HCT116 (cell line): ENCODE measurements around the gene TALDO1. TPM values are rescaled to one million over a fixed set of nuclear protein-coding genes. Genes with fewer than 3 reads are reported as not detected.

Experiments
- ATAC-seq: fragments of 200-7000 bp; cut with Tn5 transposase; 2 replicates; pipeline ENCODE4 v1.9.1; 2020; ENCODE audit warnings: mild to moderate bottlenecking, moderate library complexity
- BruUV-seq: library from RNA; stranded (reverse); fragments of 400-500 nt; replicated peaks from 2 replicates; lab custom pipeline; 2021; lab: Mats Ljungman, UMichigan
- CTCF ChIA-PET: fragments of 300-600 bp; sonication (Branson Sonifier 250); formaldehyde crosslinking; loops from one replicate; lab custom pipeline; 2021; ENCODE audit warnings: antibody characterized with exemption; lab: Charles Lee
- POLR2A ChIA-PET: fragments of 300-600, 350-600 bp; sonication (Branson Sonifier 250); formaldehyde crosslinking; loops from one replicate; lab custom pipeline; 2021; ENCODE audit warnings: antibody characterized with exemption; lab: Charles Lee
- RAD21 ChIA-PET, 2 experiments: fragments of 300-600 bp; sonication (Branson Sonifier 250); formaldehyde crosslinking; loops; one replicate each; lab custom pipeline; 2023; ENCODE audit warnings: low total read pairs in 2 of 2; ENCODE audit not compliant: uncharacterized antibody in 2 of 2, unreplicated experiment in 2 of 2, low non-redundant PET in 1 of 2; lab: Charles Lee
- DNase-seq: peaks from one replicate; pipeline ENCODE4 v3.0.0-alpha.2; 2010; ENCODE audit warnings: low read depth, low spot score
- H2AFZ ChIP-seq: fragments of 200-600 bp; shearing (Covaris generic), sonication (generic); 2 replicates; pipeline ENCODE4 v1.6.1; 2017; ENCODE audit warnings: low read depth, mixed run types, mixed read lengths, antibody characterized with exemption, low read length; ENCODE audit not compliant: poor library complexity, severe bottlenecking
- H3K27ac ChIP-seq: 2 replicates; pipeline ENCODE4 v1.5.1; 2012; ENCODE audit warnings: low read depth, low read length
- H3K27me3 ChIP-seq: fragments of 200-600 bp; sonication (generic); 2 replicates; pipeline ENCODE4 v1.6.1; 2016; ENCODE audit warnings: mixed run types, low read length, mixed read lengths; ENCODE audit not compliant: insufficient read depth
- H3K36me3 ChIP-seq, 2 experiments: fragments of 200-500 bp in 1 of 2; fragments of 200-600 bp in 1 of 2; sonication (Bioruptor generic) in 1 of 2; sonication (generic) in 1 of 2; 2 replicates each; pipeline versions ENCODE4 v1.5.1 to v1.6.1; 2014 to 2016; ENCODE audit warnings: low read length in 2 of 2, inconsistent platforms in 1 of 2, mixed read lengths in 1 of 2, mixed run types in 1 of 2; ENCODE audit not compliant: insufficient read depth in 2 of 2, control insufficient read depth in 1 of 2
- H3K4me1 ChIP-seq, 2 experiments: fragments of 200-600 bp in 1 of 2; sonication (generic) in 1 of 2; 2 replicates each; pipeline versions ENCODE4 v1.5.1 to v1.6.1; 2012 to 2017; ENCODE audit warnings: low read length in 2 of 2, inconsistent platforms in 1 of 2, mild to moderate bottlenecking in 1 of 2, mixed read lengths in 1 of 2, mixed run types in 1 of 2, moderate library complexity in 1 of 2; ENCODE audit not compliant: insufficient read depth in 2 of 2, control insufficient read depth in 1 of 2
- H3K4me2 ChIP-seq: fragments of 200-600 bp; sonication (generic); 2 replicates; pipeline ENCODE4 v1.6.1; 2017; ENCODE audit warnings: mixed run types, low read length, mixed read lengths
- H3K4me3 ChIP-seq, 2 experiments: fragments of 200-600 bp in 1 of 2; sonication (generic) in 1 of 2; replicated peaks in 1 of 2; 2 replicates each; pipeline ENCODE4 v1.5.1; 2011 to 2016; ENCODE audit warnings: low read length in 2 of 2, control low read depth in 1 of 2, low read depth in 1 of 2, mild to moderate bottlenecking in 1 of 2, mixed read lengths in 1 of 2, mixed run types in 1 of 2
- H3K79me2 ChIP-seq: fragments of 200-600 bp; sonication (generic); 2 replicates; pipeline ENCODE4 v1.6.1; 2017; ENCODE audit warnings: mild to moderate bottlenecking, mixed run types, low read length, moderate library complexity, mixed read lengths; ENCODE audit not compliant: insufficient read depth
- H3K9ac ChIP-seq: fragments of 200-600 bp; sonication (generic); 2 replicates; pipeline ENCODE4 v1.6.1; 2016; ENCODE audit warnings: low read length, mixed read lengths
- H3K9me2 ChIP-seq: fragments of 200-600 bp; sonication (generic), shearing (Covaris generic); 2 replicates; pipeline ENCODE4 v1.6.1; 2017; ENCODE audit warnings: mixed run types, mild to moderate bottlenecking, moderate library complexity; ENCODE audit not compliant: insufficient read depth
- H3K9me3 ChIP-seq, 2 experiments: fragments of 200-500 bp in 1 of 2; fragments of 200-600 bp in 1 of 2; sonication (Bioruptor generic) in 1 of 2; sonication (generic) in 1 of 2; 2 replicates each; pipeline ENCODE4 v1.6.1; 2014 to 2017; ENCODE audit warnings: low read length in 2 of 2, mixed read lengths in 2 of 2, inconsistent platforms in 1 of 2, low read depth in 1 of 2, mild to moderate bottlenecking in 1 of 2, mixed run types in 1 of 2, moderate library complexity in 1 of 2; ENCODE audit not compliant: control insufficient read depth in 1 of 2, insufficient read depth in 1 of 2
- H4K20me1 ChIP-seq: fragments of 200-600 bp; sonication (generic), shearing (Covaris generic); 2 replicates; pipeline ENCODE4 v1.6.1; 2017; ENCODE audit warnings: mixed run types, mild to moderate bottlenecking, moderate library complexity; ENCODE audit not compliant: insufficient read depth
- CEBPB ChIP-seq: IDR thresholded peaks from 2 replicates; pipeline ENCODE4 v1.6.1; 2012; ENCODE audit warnings: low read depth
- EZH2 ChIP-seq: fragments of 200-600 bp; sonication (generic); IDR thresholded peaks from 2 replicates; pipeline ENCODE4 v1.6.1; 2017; ENCODE audit warnings: antibody characterized with exemption, mixed run types
- EZH2phosphoT487 ChIP-seq: fragments of 200-600 bp; IDR thresholded peaks from 2 replicates; pipeline ENCODE4 v1.6.1; 2018; ENCODE audit warnings: antibody characterized with exemption, borderline replicate concordance
- POLR2AphosphoS5 ChIP-seq: IDR thresholded peaks from 2 replicates; pipeline ENCODE4 v1.6.1; 2011; ENCODE audit warnings: mild to moderate bottlenecking, low read depth, low read length, moderate library complexity
- RAD21 ChIP-seq: IDR thresholded peaks from 2 replicates; pipeline ENCODE4 v1.6.1; 2012; ENCODE audit warnings: low read depth, mild to moderate bottlenecking
- ZFX ChIP-seq: fragments of 450-650 bp; IDR thresholded peaks from 2 replicates; pipeline ENCODE4 v1.6.1; 2017
- intact Hi-C: fragments of 100-400 bp; cut with micrococcal nuclease; formaldehyde crosslinking; loops from 2 replicates; pipeline ENCODE4 v1.10.0; 2022
- total RNA-seq: library from RNA; stranded (reverse); gene quantifications from one replicate; pipeline ENCODE4 v1.2.1, GENCODE V29; 2021; ENCODE audit not compliant: unreplicated experiment
- TF ChIP-seq, protein P1 (sequence below): IDR thresholded peaks from 2 replicates; pipeline ENCODE4 v1.6.1; 2012

The TALDO1 gene
- total RNA-seq, 1 experiment from 2014 or later, result 242 TPM

DNA sequence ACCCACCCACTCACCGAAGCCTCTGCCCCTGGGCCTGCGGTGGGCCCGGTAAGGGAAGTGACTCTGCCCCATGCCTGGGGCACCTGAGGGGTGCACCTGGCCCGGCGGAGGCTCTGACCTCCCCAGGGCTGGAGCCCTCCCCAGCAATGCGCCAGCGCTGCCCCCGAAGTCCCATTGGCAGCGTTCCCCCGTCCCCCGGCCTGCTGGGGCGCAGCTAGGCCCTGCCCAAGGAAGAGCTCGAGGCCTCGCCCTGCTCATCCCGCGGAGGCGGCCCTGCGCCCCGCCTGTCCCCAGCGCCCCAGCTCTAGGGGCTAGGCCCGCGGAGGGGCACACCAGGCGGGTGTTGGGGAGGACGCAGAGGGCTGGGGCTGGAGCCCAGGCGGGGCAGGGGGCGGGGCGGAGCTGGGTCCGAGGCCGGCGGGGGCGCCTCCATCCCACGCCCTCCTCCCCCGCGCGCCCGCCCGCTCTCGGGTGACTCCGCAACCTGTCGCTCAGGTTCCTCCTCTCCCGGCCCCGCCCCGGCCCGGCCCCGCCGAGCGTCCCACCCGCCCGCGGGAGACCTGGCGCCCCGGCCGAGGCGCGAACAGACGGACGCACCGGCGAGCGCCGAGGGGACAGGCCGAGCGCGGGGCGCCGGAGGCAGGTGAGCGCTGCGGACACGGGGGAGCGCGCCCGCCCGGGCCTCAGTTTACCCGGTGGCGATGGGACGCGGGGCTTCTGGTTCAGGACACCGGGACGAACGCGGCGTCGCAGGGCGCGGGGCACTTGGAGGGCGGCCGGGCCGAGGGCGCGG lies 41.4 kb upstream of the TALDO1 start, which contains the start of gene EPS8L2:
EPS8L2 (plus strand) TSS at position 586 of the 793 bp plus-strand sequence. CDS start 3,177 bp downstream, outside the sequence.
- peak within 1 kb of the TSS; percentile 89 for H3K9ac ChIP-seq
- intact Hi-C loops, result no loop called here
- CTCF ChIA-PET, result interaction anchor here (1.2 to 3.1 kb wide), 5 partner anchors 10 to 22 kb away, joined by 4 to 24 read pairs (median 8); partner anchors contain the start of genes DEAF1 and TMEM80
- H3K9me3 ChIP-seq, result no peaks in the 10 kb centered on the region
- no TSS peak for BruUV-seq
- POLR2A ChIA-PET, result interaction anchor here (1.4 kb wide), 1 partner anchor 9 kb away, joined by 6 read pairs; no protein-coding TSS in a partner anchor
- no peaks in the 10 kb centered on the region for H3K9me2 ChIP-seq
- no peaks in the 10 kb centered on the region for H4K20me1 ChIP-seq
- H2AFZ ChIP-seq, result no peak within 1 kb of the TSS
- H3K36me3 ChIP-seq, result peaks cover 0 to 7% of the 10 kb centered on the region in 2 experiments; a peak in 1 of 4 replicates
- DNase-seq (no peak), ATAC-seq (peak; percentile 67)
- peak within 1 kb of the TSS; percentile 99 for H3K27ac ChIP-seq
- H3K4me1 ChIP-seq, result peaks cover 41 to 64% of the 10 kb centered on the region in 2 experiments
- H3K4me2 ChIP-seq, result peak within 1 kb of the TSS; percentile 98
- no peaks in the 10 kb centered on the region for H3K27me3 ChIP-seq
- H3K79me2 ChIP-seq, result peaks cover 37% of the 10 kb centered on the region
- TF ChIP-seq CEBPB (no peak), POLR2AphosphoS5 (peak; percentile 69)
- RAD21 ChIA-PET, result interaction anchor here in 1 of 2 experiments (1.2 kb wide), 1 partner anchor 9 kb away, joined by 3 read pairs; no protein-coding TSS in a partner anchor
- H3K4me3 ChIP-seq, result peak within 1 kb of the TSS; percentile 87 to 96

- TSS peak; percentile 35 for BruUV-seq
Observed at GRCh38 chr11:706439-706956, 40.8 kb upstream of the TALDO1 start.

More at GRCh38 chr11:706439-706956, 40.8 kb upstream of the TALDO1 start:
- DNase-seq (no peak), ATAC-seq (peak; percentile 50)
- Histone ChIP-seq H3K4me1 (peaks cover 41 to 64% of the 10 kb centered on the region in 2 experiments), H3K27me3 (no peaks in the 10 kb centered on the region), H3K9ac (peak overlapping the region; percentile 89), H3K4me2 (peak overlapping the region; percentile 98), H3K4me3 (peak overlapping the region; percentile 87 to 96), H3K9me2 (no peaks in the 10 kb centered on the region), H3K27ac (peak overlapping the region; percentile 99), H4K20me1 (no peaks in the 10 kb centered on the region), H3K79me2 (peaks cover 37% of the 10 kb centered on the region), H3K36me3 (peaks cover 0 to 7% of the 10 kb centered on the region in 2 experiments; a peak in 1 of 4 replicates), H2AFZ (no peak overlapping the region), H3K9me3 (no peaks in the 10 kb centered on the region)
- intact Hi-C loops, result no loop called here
- POLR2A ChIA-PET, result interaction anchor here (1.4 kb wide), 1 partner anchor 10 kb away, joined by 6 read pairs; no protein-coding TSS in a partner anchor
- TF ChIP-seq EZH2phosphoT487 (no peak), EZH2 (no peak), ZFX (peak; percentile 33; the same call in 1 of the 2 replicates), RAD21 (no peak)
- TF ChIP-seq, protein P1, sequence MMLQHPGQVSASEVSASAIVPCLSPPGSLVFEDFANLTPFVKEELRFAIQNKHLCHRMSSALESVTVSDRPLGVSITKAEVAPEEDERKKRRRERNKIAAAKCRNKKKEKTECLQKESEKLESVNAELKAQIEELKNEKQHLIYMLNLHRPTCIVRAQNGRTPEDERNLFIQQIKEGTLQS, result no peak
- RAD21 ChIA-PET, result interaction anchor here (0.6 to 1.2 kb wide), 2 partner anchors 9 to 115 kb away, joined by 3 read pairs; no protein-coding TSS in a partner anchor
- CTCF ChIA-PET, result interaction anchor here (0.6 to 3.1 kb wide), 6 partner anchors 11 to 1240 kb away, joined by 3 to 24 read pairs (median 5); partner anchors contain the start of genes DEAF1 and TMEM80
